IMR-90 (cell line): ENCODE results near the gene FOXL3. TPM values are rescaled to one million over a fixed set of nuclear protein-coding genes. Genes with fewer than 3 reads are reported as not detected.

Experiments used
- ATAC-seq: fragments of 200-7000 bp; cut with Tn5 transposase; 2 replicates; pipeline ENCODE4 v1.9.1; 2020; ENCODE audit warnings: low read depth, mild to moderate bottlenecking, moderate library complexity
- BruUV-seq: library from RNA; stranded (reverse); fragments of 400-500 nt; replicated peaks from 2 replicates; lab custom pipeline; 2021; lab: Mats Ljungman, UMichigan
- CTCF ChIA-PET: fragments of 300-600 bp; formaldehyde crosslinking; extraction: SDS; loops from one replicate; lab custom pipeline; 2021; ENCODE audit warnings: antibody characterized with exemption; lab: Yijun Ruan, JAX
- POLR2A ChIA-PET: fragments of 300-600 bp; sonication (Branson Sonifier 250); formaldehyde crosslinking; loops from one replicate; lab custom pipeline; 2022; ENCODE audit warnings: antibody characterized with exemption; ENCODE audit not compliant: unreplicated experiment; lab: Charles Lee
- DNase-seq: peaks from one replicate; pipeline ENCODE4 v3.0.0; 2013
- H2AFZ ChIP-seq: replicated peaks from 2 replicates; pipeline ENCODE3; 2013; ENCODE audit warnings: low read length, mild to moderate bottlenecking; ENCODE audit not compliant: poor library complexity
- H2AK5ac ChIP-seq: 2 replicates; pipeline ENCODE4 v1.6.1; 2013; ENCODE audit warnings: low read depth, low read length, inconsistent platforms
- H2AK9ac ChIP-seq: replicated peaks from 2 replicates; pipeline ENCODE3; 2013; ENCODE audit warnings: mild to moderate bottlenecking, low read depth, low read length, moderate library complexity; ENCODE audit not compliant: poor library complexity
- H2BK120ac ChIP-seq: 2 replicates; pipeline ENCODE4 v1.6.1; 2013; ENCODE audit warnings: low read depth, low read length, inconsistent platforms
- H2BK15ac ChIP-seq: 3 replicates; pipeline ENCODE4 v1.6.1; 2013; ENCODE audit warnings: low read depth, low read length, inconsistent platforms
- H2BK20ac ChIP-seq: 2 replicates; pipeline ENCODE4 v1.6.1; 2013; ENCODE audit warnings: low read depth, mild to moderate bottlenecking, inconsistent platforms, low read length, moderate library complexity
- H2BK5ac ChIP-seq: 2 replicates; pipeline ENCODE4 v1.6.1; 2013; ENCODE audit warnings: mild to moderate bottlenecking, low read depth, low read length, inconsistent platforms; ENCODE audit not compliant: poor library complexity, severe bottlenecking
- H3K14ac ChIP-seq: replicated peaks from 2 replicates; pipeline ENCODE4 v1.6.1; 2013; ENCODE audit warnings: low read depth, low read length, inconsistent platforms
- H3K18ac ChIP-seq: 2 replicates; pipeline ENCODE4 v1.6.1; 2013; ENCODE audit warnings: low read depth, low read length, control low read depth
- H3K23ac ChIP-seq: 2 replicates; pipeline ENCODE4 v1.6.1; 2013; ENCODE audit warnings: low read depth, low read length, inconsistent platforms
- H3K27ac ChIP-seq: 2 replicates; pipeline ENCODE4 v1.5.1; 2013; ENCODE audit warnings: mild to moderate bottlenecking, control low read depth, low read length; ENCODE audit not compliant: insufficient read depth
- H3K27me3 ChIP-seq: 2 replicates; pipeline ENCODE4 v1.6.1; 2013; ENCODE audit warnings: low read length; ENCODE audit not compliant: control insufficient read depth, insufficient read depth
- H3K36me3 ChIP-seq: 2 replicates; pipeline ENCODE4 v1.6.1; 2013; ENCODE audit warnings: low read length, mixed read lengths; ENCODE audit not compliant: control insufficient read depth, insufficient read depth
- H3K4ac ChIP-seq: 2 replicates; pipeline ENCODE4 v1.6.1; 2013; ENCODE audit warnings: low read depth, low read length, inconsistent platforms
- H3K4me1 ChIP-seq: 2 replicates; pipeline ENCODE4 v1.6.1; 2013; ENCODE audit warnings: low read length, mixed read lengths; ENCODE audit not compliant: control insufficient read depth, insufficient read depth
- H3K4me2 ChIP-seq: 2 replicates; pipeline ENCODE4 v1.6.1; 2013; ENCODE audit warnings: low read depth, mild to moderate bottlenecking, control low read depth, low read length, moderate library complexity
- H3K4me3 ChIP-seq: 2 replicates; pipeline ENCODE4 v1.5.1; 2013; ENCODE audit warnings: low read depth, mild to moderate bottlenecking, control low read depth, low read length, moderate library complexity; ENCODE audit not compliant: insufficient read depth
- H3K56ac ChIP-seq: 2 replicates; pipeline ENCODE4 v1.6.1; 2013; ENCODE audit warnings: low read length, inconsistent platforms; ENCODE audit not compliant: insufficient read depth; ENCODE audit errors: extremely low read depth
- H3K79me1 ChIP-seq, 2 experiments: 2 replicates each; pipeline ENCODE4 v1.6.1; 2013; ENCODE audit warnings: low read length in 2 of 2, inconsistent platforms in 1 of 2, low read depth in 1 of 2
- H3K9ac ChIP-seq: 2 replicates; pipeline ENCODE4 v1.6.1; 2013; ENCODE audit warnings: low read depth, low read length, control low read depth
- H3K9me1 ChIP-seq: 2 replicates; pipeline ENCODE4 v1.6.1; 2013; ENCODE audit warnings: low read length, inconsistent platforms; ENCODE audit not compliant: insufficient read depth
- H3K9me3 ChIP-seq: 2 replicates; pipeline ENCODE4 v1.6.1; 2013; ENCODE audit warnings: low read length; ENCODE audit not compliant: control insufficient read depth, insufficient read depth
- H4K20me1 ChIP-seq: 2 replicates; pipeline ENCODE4 v1.6.1; 2013; ENCODE audit warnings: low read length, inconsistent platforms; ENCODE audit not compliant: insufficient read depth
- H4K5ac ChIP-seq: 2 replicates; pipeline ENCODE4 v1.6.1; 2013; ENCODE audit warnings: mild to moderate bottlenecking, low read depth, low read length, control low read depth
- H4K8ac ChIP-seq, 2 experiments: 2 replicates each; pipeline ENCODE4 v1.6.1; 2013; ENCODE audit warnings: low read depth in 2 of 2, low read length in 2 of 2, control low read depth in 1 of 2, inconsistent platforms in 1 of 2
- H4K91ac ChIP-seq: 2 replicates; pipeline ENCODE4 v1.6.1; 2013; ENCODE audit warnings: low read depth, low read length, inconsistent platforms; ENCODE audit not compliant: insufficient read depth
- BHLHE40 ChIP-seq: fragments of 150-350 bp; IDR thresholded peaks from 2 replicates; pipeline ENCODE4 v1.6.1; 2016; ENCODE audit warnings: mild to moderate bottlenecking, low read depth, low read length
- CEBPB ChIP-seq: IDR thresholded peaks from 2 replicates; pipeline ENCODE4 v1.6.1; 2012; ENCODE audit warnings: low read depth, low read length, improper control_type of control experiment
- CHD1 ChIP-seq: IDR thresholded peaks from 2 replicates; pipeline ENCODE4 v1.6.1; 2012; ENCODE audit warnings: low read depth, low read length, improper control_type of control experiment
- CTCF ChIP-seq: conservative IDR thresholded peaks from 2 replicates; pipeline ENCODE4 v1.5.1; 2012; ENCODE audit warnings: mild to moderate bottlenecking, low read depth, low read length, improper control_type of control experiment
- FOS ChIP-seq: fragments of 150-350 bp; IDR thresholded peaks from 2 replicates; pipeline ENCODE4 v1.6.1; 2016; ENCODE audit warnings: low read depth, low read length
- MAFK ChIP-seq: IDR thresholded peaks from 2 replicates; pipeline ENCODE4 v1.6.1; 2012; ENCODE audit warnings: low read depth, low read length, improper control_type of control experiment
- MAZ ChIP-seq: IDR thresholded peaks from 2 replicates; pipeline ENCODE4 v1.6.1; 2012; ENCODE audit warnings: low read depth, mild to moderate bottlenecking, low read length, improper control_type of control experiment, moderate library complexity, borderline replicate concordance
- MXI1 ChIP-seq: IDR thresholded peaks from 2 replicates; pipeline ENCODE4 v1.6.1; 2012; ENCODE audit warnings: low read depth, mild to moderate bottlenecking, low read length, moderate library complexity, borderline replicate concordance
- NFE2L2 ChIP-seq: fragments of 150-350 bp; IDR thresholded peaks from 2 replicates; pipeline ENCODE4 v1.6.1; 2016; ENCODE audit warnings: low read depth, mild to moderate bottlenecking, low read length
- POLR2A ChIP-seq: IDR thresholded peaks from 2 replicates; pipeline ENCODE4 v1.6.1; 2012; ENCODE audit warnings: mild to moderate bottlenecking, low read depth, low read length
- RAD21 ChIP-seq: IDR thresholded peaks from 2 replicates; pipeline ENCODE4 v1.6.1; 2012; ENCODE audit warnings: low read length, improper control_type of control experiment
- RCOR1 ChIP-seq: IDR thresholded peaks from 2 replicates; pipeline ENCODE4 v1.6.1; 2012; ENCODE audit warnings: mild to moderate bottlenecking, low read length, improper control_type of control experiment; ENCODE audit not compliant: insufficient replicate concordance
- RFX5 ChIP-seq: IDR thresholded peaks from 2 replicates; pipeline ENCODE4 v1.8.0; 2012; ENCODE audit warnings: low read depth, mild to moderate bottlenecking, low read length, moderate library complexity
- SMC3 ChIP-seq: fragments of 150-350 bp; IDR thresholded peaks from 2 replicates; pipeline ENCODE4 v1.6.1; 2016; ENCODE audit warnings: low read depth, mild to moderate bottlenecking, antibody characterized with exemption, low read length, moderate library complexity
- USF2 ChIP-seq: fragments of 150-350 bp; IDR thresholded peaks from 2 replicates; pipeline ENCODE4 v1.6.1; 2017; ENCODE audit warnings: mild to moderate bottlenecking, antibody characterized with exemption, low read length, low read depth
- WGBS, 2 experiments: methylation state at CpG; one replicate each; pipeline versions ENCODE4 v1.1.5 to v1.1.7; 2013; ENCODE audit warnings: missing lambda C conversion rate in 2 of 2; ENCODE audit not compliant: insufficient read length in 1 of 2; ENCODE audit errors: extremely low coverage in 2 of 2; 5-methylcytosine and 5-hydroxymethylcytosine counted together
- dilution Hi-C: fragments of 300-500 bp; cut with HindIII; formaldehyde crosslinking; loops from one replicate; pipeline ENCODE4 v1.14.3; 2018; ENCODE audit warnings: low sequenced_read_pairs; ENCODE audit not compliant: unreplicated experiment
- in situ Hi-C: fragments of 300-500 bp; cut with MboI; formaldehyde crosslinking; loops from 3 replicates; pipeline ENCODE4 v1.14.3; 2019; ENCODE audit warnings: low sequenced_read_pairs, inconsistent platforms, mixed read lengths
- intact Hi-C: fragments of 100-400 bp; cut with micrococcal nuclease; formaldehyde crosslinking; loops from 2 replicates; pipeline ENCODE4 v1.10.0; 2022
- polyA plus RNA-seq, 3 experiments: library from polyadenylated mRNA; depleted of rRNA; stranded (reverse); fragments of >200 nt; gene quantifications; 2 replicates each; pipeline ENCODE4 v1.2.3, GENCODE V29; 2012; ENCODE audit warnings: low replicate concordance in 1 of 3
- total RNA-seq: library from RNA; depleted of rRNA; stranded (reverse); fragments of >200 nt; gene quantifications from 2 replicates; pipeline ENCODE4 v1.2.3, GENCODE V29; 2012
- TF ChIP-seq, protein P1 (sequence below): fragments of 150-350 bp; IDR thresholded peaks from 2 replicates; pipeline ENCODE4 v1.6.1; 2016; ENCODE audit warnings: low read depth, mild to moderate bottlenecking, low read length, moderate library complexity, borderline replicate concordance

FOXL3 gene
- total and polyA plus RNA-seq, 2 of the 4 experiments (the other 2 are of a cell fraction) = not detected

GRCh38 chr7:268991-269390, 21.0 kb upstream of the FOXL3 start:
- H3K36me3 ChIP-seq = no peaks in the 10 kb centered on the region
- no peaks in the 10 kb centered on the region for H3K79me1 ChIP-seq
- no peak overlapping the region for H2BK5ac ChIP-seq
- no peak for DNase-seq
- H3K27me3 ChIP-seq = peaks cover 3% of the 10 kb centered on the region
- no peak overlapping the region for H2AFZ ChIP-seq
- H3K14ac ChIP-seq = no peak overlapping the region
- intact Hi-C loops (no loop called here), in situ Hi-C loops (no loop called here), dilution Hi-C loops (no loop called here)
- 79% methylated on average over 6 of the region's 12 CpGs; no CpG with 5 or more reads in 1 of the 2 experiments for WGBS, 2 experiments
- H3K9me3 ChIP-seq = peaks cover 17% of the 10 kb centered on the region
- no peak overlapping the region for H3K27ac ChIP-seq
- H2AK5ac ChIP-seq = no peak overlapping the region
- ChIA-PET CTCF (no interaction called here), POLR2A (no interaction called here)
- no peak for ATAC-seq
- H2AK9ac ChIP-seq = no peak overlapping the region
- peaks cover 7% of the 10 kb centered on the region for H4K20me1 ChIP-seq
- H4K5ac ChIP-seq = no peak overlapping the region
- no peak overlapping the region for H4K8ac ChIP-seq
- no peak overlapping the region for H3K4ac ChIP-seq
- BruUV-seq = no TSS peak
- H2BK120ac ChIP-seq = no peak overlapping the region
- no peak overlapping the region for H3K56ac ChIP-seq
- H3K4me3 ChIP-seq = no peak overlapping the region
- H3K4me1 ChIP-seq = no peaks in the 10 kb centered on the region
- no peak overlapping the region for H3K4me2 ChIP-seq
- H2BK20ac ChIP-seq = no peak overlapping the region
- H3K9ac ChIP-seq = no peak overlapping the region
- H2BK15ac ChIP-seq = no peak overlapping the region
- H3K9me1 ChIP-seq = no peaks in the 10 kb centered on the region
- no peak overlapping the region for H3K23ac ChIP-seq
- no peak overlapping the region for H3K18ac ChIP-seq
- no peak overlapping the region for H4K91ac ChIP-seq
- TF ChIP-seq MAFK (no peak), BHLHE40 (no peak), CTCF (no peak), RCOR1 (no peak), FOS (no peak), RAD21 (no peak), SMC3 (no peak), CHD1 (no peak), MXI1 (no peak), NFE2L2 (no peak), MAZ (no peak), RFX5 (no peak), CEBPB (no peak), USF2 (no peak), POLR2A (no peak)
- TF ChIP-seq, protein P1, sequence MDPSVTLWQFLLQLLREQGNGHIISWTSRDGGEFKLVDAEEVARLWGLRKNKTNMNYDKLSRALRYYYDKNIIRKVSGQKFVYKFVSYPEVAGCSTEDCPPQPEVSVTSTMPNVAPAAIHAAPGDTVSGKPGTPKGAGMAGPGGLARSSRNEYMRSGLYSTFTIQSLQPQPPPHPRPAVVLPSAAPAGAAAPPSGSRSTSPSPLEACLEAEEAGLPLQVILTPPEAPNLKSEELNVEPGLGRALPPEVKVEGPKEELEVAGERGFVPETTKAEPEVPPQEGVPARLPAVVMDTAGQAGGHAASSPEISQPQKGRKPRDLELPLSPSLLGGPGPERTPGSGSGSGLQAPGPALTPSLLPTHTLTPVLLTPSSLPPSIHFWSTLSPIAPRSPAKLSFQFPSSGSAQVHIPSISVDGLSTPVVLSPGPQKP = no peak
